MG63 (cell line): ENCODE results near the gene MIB1. TPM values are rescaled to one million over a fixed set of nuclear protein-coding genes. Genes with fewer than 3 reads are reported as not detected.

Experiments
- DNase-seq: peaks from one replicate; pipeline ENCODE4 v3.0.0-alpha.2; 2020
- H3K27me3 ChIP-seq: fragments of 250-450 bp; sonication (Bioruptor Pico); 2 replicates; pipeline ENCODE4 v1.5.1; 2020; ENCODE audit warnings: mild to moderate bottlenecking, moderate library complexity
- H3K36me3 ChIP-seq: fragments of 250-450 bp; sonication (Bioruptor Pico); 2 replicates; pipeline ENCODE4 v1.5.1; 2020; ENCODE audit warnings: mild to moderate bottlenecking, moderate library complexity
- H3K4me3 ChIP-seq: fragments of 250-450 bp; sonication (Bioruptor Pico); 2 replicates; pipeline ENCODE4 v1.5.1; 2020; ENCODE audit warnings: mild to moderate bottlenecking, moderate library complexity
- H3K9me3 ChIP-seq: fragments of 250-450 bp; sonication (Bioruptor Pico); 2 replicates; pipeline ENCODE4 v1.5.1; 2020; ENCODE audit warnings: mild to moderate bottlenecking, moderate library complexity
- total RNA-seq: library from RNA; depleted of rRNA; stranded (reverse); fragments of >200 nt; shearing (Covaris generic); gene quantifications from 2 replicates; pipeline ENCODE4 v1.2.3, GENCODE V29; 2014; ENCODE audit warnings: low replicate concordance; rRNA removed

Gene MIB1
- total RNA-seq, 1 experiment from 2014 or later, result 19.9 TPM

GRCh38 chr18:21900605-21901352 is 160.2 kb downstream of the MIB1 start:
- no peak overlapping the region for H3K4me3 ChIP-seq
- no peaks in the 10 kb centered on the region for H3K36me3 ChIP-seq
- no peak for DNase-seq

GRCh38 chr18:21901423-21901945 is 160.9 kb downstream of the MIB1 start:
- H3K27me3 ChIP-seq, result no peaks in the 10 kb centered on the region
- H3K36me3 ChIP-seq, result no peaks in the 10 kb centered on the region
- no peaks in the 10 kb centered on the region for H3K9me3 ChIP-seq
- H3K4me3 ChIP-seq, result no peak overlapping the region
- no peak for DNase-seq

More at GRCh38 chr18:21900605-21901352, 160.2 kb downstream of the MIB1 start:
- Histone ChIP-seq H3K27me3 (no peaks in the 10 kb centered on the region), H3K9me3 (no peaks in the 10 kb centered on the region)

- Histone ChIP-seq H3K36me3 (no peaks in the 10 kb centered on the region), H3K27me3 (no peaks in the 10 kb centered on the region), H3K4me3 (no peak overlapping the region), H3K9me3 (no peaks in the 10 kb centered on the region)
- no peak for DNase-seq
These were observed 163.1 kb downstream of the MIB1 start for GRCh38 chr18:21903709-21904108.

GRCh38 chr18:21904856-21905255 is 164.3 kb downstream of the MIB1 start:
- no peaks in the 10 kb centered on the region for H3K36me3 ChIP-seq
- no peaks in the 10 kb centered on the region for H3K27me3 ChIP-seq
- H3K4me3 ChIP-seq, result no peak overlapping the region
- H3K9me3 ChIP-seq, result no peaks in the 10 kb centered on the region
- DNase-seq, result no peak

GRCh38 chr18:21907451-21907850 is 166.9 kb downstream of the MIB1 start:
- no peaks in the 10 kb centered on the region for H3K27me3 ChIP-seq
- H3K4me3 ChIP-seq, result no peak overlapping the region
- H3K9me3 ChIP-seq, result no peaks in the 10 kb centered on the region
- no peak for DNase-seq
- no peaks in the 10 kb centered on the region for H3K36me3 ChIP-seq

- H3K27me3 ChIP-seq, result no peaks in the 10 kb centered on the region
- no peak overlapping the region for H3K4me3 ChIP-seq
- no peaks in the 10 kb centered on the region for H3K9me3 ChIP-seq
- no peaks in the 10 kb centered on the region for H3K36me3 ChIP-seq
- no peak for DNase-seq
These were observed 168.1 kb downstream of the MIB1 start for GRCh38 chr18:21908711-21909110.

- no peak overlapping the region for H3K4me3 ChIP-seq
- DNase-seq, result no peak
- no peaks in the 10 kb centered on the region for H3K9me3 ChIP-seq
- no peaks in the 10 kb centered on the region for H3K27me3 ChIP-seq
- H3K36me3 ChIP-seq, result no peaks in the 10 kb centered on the region
These were observed 170.3 kb downstream of the MIB1 start for GRCh38 chr18:21910906-21911305.

- no peak for DNase-seq
- no peaks in the 10 kb centered on the region for H3K27me3 ChIP-seq
- no peak overlapping the region for H3K4me3 ChIP-seq
- H3K36me3 ChIP-seq, result no peaks in the 10 kb centered on the region
- H3K9me3 ChIP-seq, result no peaks in the 10 kb centered on the region
These were observed 171.0 kb downstream of the MIB1 start for GRCh38 chr18:21911551-21911950.

GRCh38 chr18:21912339-21913239 is 172.0 kb downstream of the MIB1 start:
- no peak overlapping the region for H3K4me3 ChIP-seq
- H3K36me3 ChIP-seq, result no peaks in the 10 kb centered on the region
- H3K9me3 ChIP-seq, result no peaks in the 10 kb centered on the region
- no peak for DNase-seq
- no peaks in the 10 kb centered on the region for H3K27me3 ChIP-seq

GRCh38 chr18:21914739-21915319 is 174.2 kb downstream of the MIB1 start:
- no peaks in the 10 kb centered on the region for H3K27me3 ChIP-seq
- no peaks in the 10 kb centered on the region for H3K36me3 ChIP-seq
- no peak overlapping the region for H3K4me3 ChIP-seq
- peaks cover 6% of the 10 kb centered on the region; the same call in 1 of the 2 replicates for H3K9me3 ChIP-seq
- peak; percentile 17 for DNase-seq

- no peaks in the 10 kb centered on the region for H3K27me3 ChIP-seq
- H3K9me3 ChIP-seq, result peaks cover 6% of the 10 kb centered on the region; the same call in 1 of the 2 replicates
- H3K4me3 ChIP-seq, result no peak overlapping the region
- DNase-seq, result no peak
- no peaks in the 10 kb centered on the region for H3K36me3 ChIP-seq
These were observed 175.0 kb downstream of the MIB1 start for GRCh38 chr18:21915546-21915945.

- H3K9me3 ChIP-seq, result peaks cover 6% of the 10 kb centered on the region; the same call in 1 of the 2 replicates
- no peaks in the 10 kb centered on the region for H3K27me3 ChIP-seq
- no peak for DNase-seq
- no peak overlapping the region for H3K4me3 ChIP-seq
- H3K36me3 ChIP-seq, result no peaks in the 10 kb centered on the region
These were observed 176.0 kb downstream of the MIB1 start for GRCh38 chr18:21916594-21916993.

GRCh38 chr18:21918693-21919092 is 178.1 kb downstream of the MIB1 start:
- Histone ChIP-seq H3K27me3 (no peaks in the 10 kb centered on the region), H3K36me3 (no peaks in the 10 kb centered on the region), H3K9me3 (peaks cover 6% of the 10 kb centered on the region; the same call in 1 of the 2 replicates), H3K4me3 (no peak overlapping the region)
- DNase-seq, result no peak

Other genes starting within 250 kb of the MIB1 start
- gene ESCO1, start 140.1 kb upstream of the MIB1 start, total RNA-seq, result 7.3 and 13.3 TPM in 2 replicates
- gene SNRPD1, start 128.5 kb upstream of the MIB1 start, total RNA-seq, result 9.6 and 10.1 TPM in 2 replicates
- gene ABHD3, start 36.0 kb upstream of the MIB1 start, total RNA-seq, result 7.1 and 7.6 TPM in 2 replicates